GM19193 (cell line): ENCODE measurements around the gene RFNG.

Source experiments
- POLR2A ChIP-seq: IDR thresholded peaks from 4 replicates; pipeline ENCODE4 v1.6.1; 2011; ENCODE audit not compliant: insufficient read depth, insufficient read length; ENCODE audit errors: extremely low read depth

Gene RFNG

DNA sequence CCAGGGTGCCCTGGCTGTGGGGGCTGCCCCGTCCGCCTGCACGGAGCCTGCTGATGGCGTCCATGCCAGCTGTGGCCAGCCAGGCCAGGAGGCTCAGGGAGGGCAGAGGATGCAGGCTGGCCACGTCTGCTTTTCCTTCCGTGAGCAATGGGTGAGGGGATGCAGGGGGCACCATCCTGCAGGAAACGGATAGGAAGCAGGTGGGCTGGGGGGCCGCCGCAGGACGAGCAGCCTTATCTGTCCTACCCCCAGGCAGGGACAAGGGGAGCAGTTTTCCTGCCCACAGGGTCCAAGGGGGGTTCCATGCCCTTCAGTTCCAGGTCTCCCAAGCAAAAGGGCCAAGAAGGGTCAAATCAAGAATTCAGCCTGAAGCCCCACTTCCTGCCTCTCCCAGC lies 7.2 kb upstream of the RFNG start:
- no peak for TF ChIP-seq POLR2A

GRCh38 chr17:82058230-82058854 lies 6.7 kb upstream of the RFNG start:
- no peak for TF ChIP-seq POLR2A

GRCh38 chr17:82056729-82057621 lies 5.4 kb upstream of the RFNG start:
- no peak for TF ChIP-seq POLR2A

DNA sequence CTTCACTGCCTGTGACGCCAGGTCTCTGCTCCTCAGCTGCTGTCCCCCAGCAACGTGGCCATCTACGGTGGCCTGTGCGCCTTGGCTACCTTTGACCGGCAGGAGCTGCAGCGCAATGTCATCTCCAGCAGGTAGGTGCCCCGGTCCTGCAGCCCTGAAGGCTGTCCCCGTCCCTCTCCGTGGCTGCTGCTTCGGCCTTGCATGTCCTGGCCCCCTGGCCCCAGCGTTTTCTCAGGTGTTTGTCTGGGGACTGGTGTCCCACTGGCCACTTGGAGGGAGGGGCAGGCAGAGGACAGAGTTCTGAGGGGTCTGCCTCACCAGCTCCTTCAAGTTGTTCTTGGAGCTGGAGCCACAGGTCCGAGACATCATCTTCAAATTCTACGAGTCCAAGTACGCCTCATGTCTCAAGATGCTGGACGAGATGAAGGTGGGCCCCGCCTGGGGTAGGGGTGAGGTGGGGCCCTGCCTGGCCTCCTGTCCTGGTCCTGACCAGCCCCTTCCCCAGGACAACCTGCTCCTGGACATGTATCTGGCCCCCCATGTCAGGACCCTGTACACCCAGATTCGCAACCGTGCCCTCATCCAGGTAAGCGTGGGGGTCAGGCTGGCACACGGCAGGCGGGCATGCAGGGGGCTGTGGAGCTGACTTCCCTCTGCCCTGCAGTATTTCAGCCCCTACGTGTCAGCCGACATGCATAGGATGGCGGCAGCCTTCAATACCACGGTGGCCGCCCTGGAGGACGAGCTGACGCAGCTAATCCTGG lies 4.5 kb upstream of the RFNG start:
- peak; percentile 30 for TF ChIP-seq POLR2A

GRCh38 chr17:82055023-82055964 lies 3.7 kb upstream of the RFNG start:
- TF ChIP-seq POLR2A, result no peak

DNA sequence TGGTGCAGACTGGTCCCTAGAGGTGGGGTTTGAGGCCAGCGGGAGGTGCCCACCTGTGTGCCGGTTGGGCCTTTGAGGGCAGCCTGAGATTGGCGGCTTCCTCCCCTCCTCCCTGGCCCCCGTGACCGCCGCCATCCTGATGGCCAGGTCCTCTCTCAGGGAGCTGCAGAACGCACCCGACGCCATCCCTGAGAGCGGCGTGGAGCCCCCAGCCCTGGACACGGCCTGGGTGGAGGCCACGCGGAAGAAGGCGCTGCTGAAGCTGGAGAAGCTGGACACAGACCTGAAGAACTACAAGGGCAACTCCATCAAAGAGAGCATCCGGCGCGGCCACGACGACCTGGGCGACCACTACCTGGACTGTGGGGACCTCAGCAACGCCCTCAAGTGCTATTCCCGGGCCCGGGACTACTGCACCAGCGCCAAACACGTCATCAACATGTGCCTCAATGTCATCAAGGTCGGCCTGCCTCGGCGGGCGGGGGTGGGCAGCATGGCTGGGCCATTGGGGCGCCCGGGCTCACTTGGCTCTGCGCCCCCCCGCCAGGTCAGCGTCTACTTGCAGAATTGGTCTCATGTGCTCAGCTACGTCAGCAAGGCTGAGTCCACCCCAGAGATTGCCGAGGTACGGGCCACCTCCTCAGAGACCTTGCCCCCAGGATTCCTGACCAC lies 2.9 kb upstream of the RFNG start:
- no peak for TF ChIP-seq POLR2A

GRCh38 chr17:82053556-82054263 lies 2.1 kb upstream of the RFNG start:
- no peak for TF ChIP-seq POLR2A

GRCh38 chr17:82053130-82053529 lies 1.5 kb upstream of the RFNG start:
- TF ChIP-seq POLR2A, result no peak

- TF ChIP-seq POLR2A, result no peak
Measured at GRCh38 chr17:82052638-82053059, 1.0 kb upstream of the RFNG start.

DNA sequence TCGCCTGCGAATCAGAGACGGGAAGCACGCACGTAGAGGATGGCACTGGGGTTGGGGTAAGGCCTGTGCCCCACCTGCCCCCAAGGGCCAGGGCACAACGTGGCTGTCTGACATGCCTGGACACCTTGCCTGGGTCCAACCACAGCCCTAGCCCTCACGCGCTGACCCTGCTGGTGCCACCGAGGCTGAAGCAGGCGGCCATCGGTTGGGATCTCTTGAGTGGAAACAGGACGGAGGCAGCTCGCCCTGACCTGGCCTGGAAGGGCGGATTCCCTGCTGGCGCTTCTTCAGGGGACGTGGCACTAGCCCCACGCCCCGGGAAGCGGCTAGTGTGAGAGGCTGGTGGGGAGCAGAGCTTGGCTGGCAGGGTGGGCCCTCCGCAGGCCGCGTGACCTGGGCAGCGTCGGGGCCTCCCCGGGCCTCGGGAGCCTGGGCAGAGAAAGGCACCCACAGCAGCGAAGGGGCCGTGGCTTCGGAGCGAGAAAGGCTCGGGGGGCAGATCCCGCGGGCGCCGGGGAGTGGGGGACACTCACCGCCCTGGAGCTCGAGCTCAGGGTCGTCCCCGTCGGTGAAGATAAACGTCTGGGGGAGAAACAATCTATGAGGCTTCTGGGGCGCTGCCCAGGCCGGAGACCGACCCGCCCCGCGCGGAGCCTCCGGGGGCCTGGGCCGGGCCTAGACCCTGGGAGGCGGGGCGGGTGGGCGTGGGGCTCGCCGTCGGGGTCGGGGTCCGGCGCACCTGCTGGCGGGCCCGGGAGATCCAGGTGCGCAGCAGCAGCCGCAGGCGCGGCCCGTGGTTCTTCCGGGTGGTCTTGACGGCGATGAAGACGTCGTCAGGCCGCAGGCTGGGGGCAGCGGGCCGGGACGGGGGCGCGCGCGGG lies 610 bp downstream of the RFNG start:
- TF ChIP-seq POLR2A, result no peak

GRCh38 chr17:82050152-82050760 lies 1.4 kb downstream of the RFNG start:
- TF ChIP-seq POLR2A, result no peak

DNA sequence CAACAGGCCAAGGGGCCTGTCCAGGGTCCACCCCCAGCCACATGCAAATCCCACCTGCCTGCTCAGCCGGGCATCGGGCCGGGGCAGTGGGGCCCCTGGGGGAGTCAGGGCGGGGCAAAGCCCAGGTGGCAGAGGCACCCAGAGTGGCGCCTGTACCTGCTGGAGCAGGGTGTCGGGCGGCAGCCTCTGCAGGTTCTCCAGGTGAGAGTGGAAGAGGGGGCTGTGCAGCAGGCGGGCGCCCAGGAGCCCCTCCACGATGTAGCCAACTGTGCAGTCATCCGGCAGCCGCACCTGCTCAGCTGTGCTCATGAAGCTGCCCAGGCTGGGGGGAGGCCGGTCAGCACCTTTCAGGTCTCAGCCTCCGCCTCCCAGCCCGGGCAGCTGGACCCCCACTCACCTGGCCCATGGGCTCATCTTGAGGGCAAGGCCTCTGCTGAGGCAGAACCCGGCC lies 2.1 kb downstream of the RFNG start:
- TF ChIP-seq POLR2A, result no peak
